Caco-2 (cell line): Measurements from ENCODE around the gene ADK. TPM values are rescaled to one million over a fixed set of nuclear protein-coding genes. Genes with fewer than 3 reads are reported as not detected.
"Not testable (repeated sequence)": the region's sequence is repeated elsewhere in the genome, so short reads cannot be mapped to it uniquely, and the experiment has no call there.

Experiments used
- BruUV-seq: library from RNA; stranded (reverse); fragments of 400-500 nt; replicated peaks from 2 replicates; lab custom pipeline; 2021; lab: Mats Ljungman, UMichigan
- CTCF ChIA-PET: fragments of 300-600 bp; sonication (Branson Sonifier 250); formaldehyde crosslinking; loops from one replicate; lab custom pipeline; 2022; ENCODE audit warnings: antibody characterized with exemption; lab: Charles Lee
- POLR2A ChIA-PET: fragments of 300-600 bp; sonication (Branson Sonifier 250); formaldehyde crosslinking; loops from one replicate; lab custom pipeline; 2022; ENCODE audit warnings: antibody characterized with exemption; lab: Charles Lee
- DNase-seq, 2 experiments: peaks; one replicate each; pipeline versions ENCODE4 v3.0.0 to v3.0.0-alpha.2; 2020 to 2022
- H3K27me3 ChIP-seq: replicated peaks from 2 replicates; pipeline ENCODE4 v1.6.0; 2011; ENCODE audit warnings: low read length; ENCODE audit not compliant: control insufficient read depth, insufficient read depth
- H3K36me3 ChIP-seq: 2 replicates; pipeline ENCODE4 v1.5.1; 2011; ENCODE audit warnings: low read length; ENCODE audit not compliant: control insufficient read depth, insufficient read depth
- H3K4me1 ChIP-seq: fragments of 250-450 bp; sonication (Bioruptor Pico); 2 replicates; pipeline ENCODE4 v1.5.1; 2020; ENCODE audit warnings: mild to moderate bottlenecking
- H3K4me3 ChIP-seq: 2 replicates; pipeline ENCODE4 v1.5.1; 2011; ENCODE audit warnings: low read depth, mild to moderate bottlenecking, control low read depth, low read length
- H3K9me3 ChIP-seq: fragments of 250-450 bp; sonication (Bioruptor Pico); 2 replicates; pipeline ENCODE4 v1.5.1; 2020; ENCODE audit warnings: mild to moderate bottlenecking, moderate library complexity
- H3K27ac Mint-ChIP-seq: one replicate; pipeline ENCODE4 v1.8.0; 2022; ENCODE audit warnings: mixed read lengths; ENCODE audit not compliant: unreplicated experiment
- H3K27me3 Mint-ChIP-seq: one replicate; pipeline ENCODE4 v1.8.0; 2022; ENCODE audit warnings: mixed read lengths; ENCODE audit not compliant: insufficient read depth, unreplicated experiment
- H3K36me3 Mint-ChIP-seq: one replicate; pipeline ENCODE4 v1.8.0; 2022; ENCODE audit warnings: mild to moderate bottlenecking, mixed read lengths; ENCODE audit not compliant: insufficient read depth, unreplicated experiment
- H3K4me1 Mint-ChIP-seq: one replicate; pipeline ENCODE4 v1.8.0; 2022; ENCODE audit warnings: low read depth, mixed read lengths; ENCODE audit not compliant: unreplicated experiment
- H3K4me3 Mint-ChIP-seq: one replicate; pipeline ENCODE4 v1.8.0; 2022; ENCODE audit warnings: mild to moderate bottlenecking, moderate library complexity, mixed read lengths; ENCODE audit not compliant: unreplicated experiment
- H3K9me3 Mint-ChIP-seq: one replicate; pipeline ENCODE4 v1.8.0; 2022; ENCODE audit warnings: mixed read lengths; ENCODE audit not compliant: unreplicated experiment
- intact Hi-C: fragments of 100-400 bp; cut with micrococcal nuclease; formaldehyde crosslinking; loops from one replicate; pipeline ENCODE4 v1.10.0; 2022; ENCODE audit not compliant: unreplicated experiment
- total RNA-seq: library from RNA; stranded (reverse); gene quantifications from 2 replicates; pipeline ENCODE4 v1.2.3, GENCODE V29; 2022
- TF ChIP-seq, protein P1 (sequence below), 2 experiments: fragments of 200-600 bp in 1 of 2; IDR thresholded peaks; 1 replicate in 1 of 2; 2 replicates in 1 of 2; pipeline versions ENCODE4 v1.5.1 to v1.8.0; 2011 to 2022; ENCODE audit warnings: antibody characterized with exemption in 1 of 2, control low read depth in 1 of 2, inconsistent platforms in 1 of 2, low read depth in 1 of 2, low read length in 1 of 2, mild to moderate bottlenecking in 1 of 2, moderate library complexity in 1 of 2; ENCODE audit not compliant: insufficient read depth in 1 of 2, severe bottlenecking in 1 of 2, unreplicated experiment in 1 of 2

Gene ADK
- total RNA-seq, 1 experiment from 2014 or later, result 105 TPM

DNA sequence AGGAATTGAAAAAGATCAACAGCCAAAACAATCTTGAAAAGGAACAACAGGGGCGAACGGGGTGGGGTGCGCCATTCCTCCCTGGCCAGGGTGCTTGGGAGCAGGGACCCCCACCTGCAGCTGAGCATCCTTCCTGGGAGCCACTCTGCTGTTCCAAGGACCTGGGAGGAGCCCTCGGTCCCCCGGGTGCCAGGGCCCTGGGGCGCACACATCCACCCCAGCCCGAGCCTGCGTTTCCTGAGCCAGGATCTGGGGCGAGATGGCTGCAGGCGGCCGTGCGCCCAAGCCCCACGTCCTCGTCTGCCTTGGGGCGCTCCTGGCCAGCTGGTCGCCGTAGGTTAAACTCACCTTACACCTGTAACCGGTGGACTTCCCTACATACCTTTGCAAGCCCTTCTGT, 11.0 kb upstream of the ADK start:
- Histone ChIP-seq H3K27me3 (no peaks in the 10 kb centered on the region), H3K36me3 (0 out of 2 replicates have a peak, but pooled peaks cover 1% of the 10 kb centered on the region), H3K4me3 (no peak overlapping the region), H3K4me1 (no peaks in the 10 kb centered on the region), H3K9me3 (no peaks in the 10 kb centered on the region)
- ChIA-PET CTCF (no interaction called here), POLR2A (no interaction called here)
- TF ChIP-seq, protein P1, sequence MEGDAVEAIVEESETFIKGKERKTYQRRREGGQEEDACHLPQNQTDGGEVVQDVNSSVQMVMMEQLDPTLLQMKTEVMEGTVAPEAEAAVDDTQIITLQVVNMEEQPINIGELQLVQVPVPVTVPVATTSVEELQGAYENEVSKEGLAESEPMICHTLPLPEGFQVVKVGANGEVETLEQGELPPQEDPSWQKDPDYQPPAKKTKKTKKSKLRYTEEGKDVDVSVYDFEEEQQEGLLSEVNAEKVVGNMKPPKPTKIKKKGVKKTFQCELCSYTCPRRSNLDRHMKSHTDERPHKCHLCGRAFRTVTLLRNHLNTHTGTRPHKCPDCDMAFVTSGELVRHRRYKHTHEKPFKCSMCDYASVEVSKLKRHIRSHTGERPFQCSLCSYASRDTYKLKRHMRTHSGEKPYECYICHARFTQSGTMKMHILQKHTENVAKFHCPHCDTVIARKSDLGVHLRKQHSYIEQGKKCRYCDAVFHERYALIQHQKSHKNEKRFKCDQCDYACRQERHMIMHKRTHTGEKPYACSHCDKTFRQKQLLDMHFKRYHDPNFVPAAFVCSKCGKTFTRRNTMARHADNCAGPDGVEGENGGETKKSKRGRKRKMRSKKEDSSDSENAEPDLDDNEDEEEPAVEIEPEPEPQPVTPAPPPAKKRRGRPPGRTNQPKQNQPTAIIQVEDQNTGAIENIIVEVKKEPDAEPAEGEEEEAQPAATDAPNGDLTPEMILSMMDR (IDR thresholded peaks at IDR 0.05; ENCODE audit: insufficient read depth in 1 of 2, low read depth in 1 of 2, low read length in 1 of 2, severe bottlenecking in 1 of 2, unreplicated experiment in 1 of 2), result no peak
- intact Hi-C loops, result no loop called here
- Mint-ChIP-seq H3K4me1 (no peaks in the 10 kb centered on the region), H3K27me3 (no peaks in the 10 kb centered on the region), H3K9me3 (no peaks in the 10 kb centered on the region), H3K36me3 (peaks cover 34% of the 10 kb centered on the region), H3K27ac (no peak overlapping the region), H3K4me3 (no peak overlapping the region)
- BruUV-seq, result no TSS peak
- no peak for DNase-seq

DNA sequence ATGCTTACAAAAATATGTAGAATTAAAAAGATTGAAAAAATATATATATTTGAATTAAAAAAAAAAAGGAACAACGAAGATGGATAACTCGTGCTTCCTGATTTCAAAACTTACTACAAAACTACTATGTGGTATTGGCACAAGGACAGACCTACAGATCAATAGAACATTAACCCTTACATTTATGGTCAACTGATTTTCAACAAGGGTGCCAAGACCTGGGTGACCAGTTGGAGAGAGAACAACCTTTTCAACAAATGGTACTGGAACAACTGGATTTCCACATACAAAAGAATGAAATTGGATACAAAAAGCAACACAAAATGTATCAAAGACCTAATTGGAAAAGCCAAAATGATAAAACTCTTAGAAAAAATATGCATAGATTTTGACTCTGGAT, 10.5 kb upstream of the ADK start:
- Mint-ChIP-seq H3K27ac (no peak overlapping the region), H3K27me3 (no peaks in the 10 kb centered on the region), H3K36me3 (peaks cover 28% of the 10 kb centered on the region), H3K9me3 (no peaks in the 10 kb centered on the region), H3K4me1 (no peaks in the 10 kb centered on the region), H3K4me3 (no peak overlapping the region)
- intact Hi-C loops, result no loop called here
- no peaks in the 10 kb centered on the region for H3K9me3 ChIP-seq
- no peaks in the 10 kb centered on the region for H3K4me1 ChIP-seq
- ChIA-PET POLR2A (no interaction called here), CTCF (no interaction called here)
- no peaks in the 10 kb centered on the region for H3K27me3 ChIP-seq
- TF ChIP-seq, protein P1 (IDR thresholded peaks at IDR 0.05; ENCODE audit: insufficient read depth in 1 of 2, low read depth in 1 of 2, low read length in 1 of 2, severe bottlenecking in 1 of 2, unreplicated experiment in 1 of 2), result no peak
- no peak overlapping the region for H3K4me3 ChIP-seq
- no TSS peak for BruUV-seq
- no peak for DNase-seq
- H3K36me3 ChIP-seq, result 0 out of 2 replicates have a peak, but pooled peaks cover 1% of the 10 kb centered on the region

DNA sequence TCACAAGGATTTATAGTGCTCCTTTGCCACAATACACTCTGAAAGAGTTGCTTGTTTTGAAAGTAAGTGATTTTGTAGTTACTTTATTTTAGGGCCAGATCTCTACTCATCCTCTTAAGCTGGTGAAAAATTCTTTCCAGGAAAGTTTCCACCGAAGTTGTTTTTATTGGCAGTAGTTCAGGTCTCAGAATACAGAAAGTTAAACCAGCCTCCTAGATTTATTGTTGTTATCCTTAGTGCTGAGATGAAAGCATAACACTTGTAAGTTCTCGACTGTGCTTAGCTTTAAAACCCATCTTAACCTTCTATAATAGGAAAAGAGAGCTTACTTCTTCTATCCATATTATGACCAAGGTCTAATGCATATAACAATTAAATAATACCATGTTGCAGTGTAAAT, 5.9 kb upstream of the ADK start:
- no peak for DNase-seq
- no TSS peak for BruUV-seq
- no peak overlapping the region for H3K4me3 ChIP-seq
- CTCF ChIA-PET, result no interaction called here
- H3K36me3 Mint-ChIP-seq, result peaks cover 13% of the 10 kb centered on the region
- TF ChIP-seq, protein P1 (IDR thresholded peaks at IDR 0.05; ENCODE audit: insufficient read depth in 1 of 2, low read depth in 1 of 2, low read length in 1 of 2, severe bottlenecking in 1 of 2, unreplicated experiment in 1 of 2), result no peak
- intact Hi-C loops, result no loop called here
- H3K9me3 Mint-ChIP-seq, result no peaks in the 10 kb centered on the region
- H3K4me3 Mint-ChIP-seq, result no peak overlapping the region
- POLR2A ChIA-PET, result no interaction called here
- no peaks in the 10 kb centered on the region for H3K4me1 Mint-ChIP-seq
- no peaks in the 10 kb centered on the region for H3K27me3 ChIP-seq
- no peaks in the 10 kb centered on the region for H3K4me1 ChIP-seq
- no peaks in the 10 kb centered on the region for H3K36me3 ChIP-seq
- H3K27me3 Mint-ChIP-seq, result no peaks in the 10 kb centered on the region
- no peak overlapping the region for H3K27ac Mint-ChIP-seq
- H3K9me3 ChIP-seq, result no peaks in the 10 kb centered on the region

DNA sequence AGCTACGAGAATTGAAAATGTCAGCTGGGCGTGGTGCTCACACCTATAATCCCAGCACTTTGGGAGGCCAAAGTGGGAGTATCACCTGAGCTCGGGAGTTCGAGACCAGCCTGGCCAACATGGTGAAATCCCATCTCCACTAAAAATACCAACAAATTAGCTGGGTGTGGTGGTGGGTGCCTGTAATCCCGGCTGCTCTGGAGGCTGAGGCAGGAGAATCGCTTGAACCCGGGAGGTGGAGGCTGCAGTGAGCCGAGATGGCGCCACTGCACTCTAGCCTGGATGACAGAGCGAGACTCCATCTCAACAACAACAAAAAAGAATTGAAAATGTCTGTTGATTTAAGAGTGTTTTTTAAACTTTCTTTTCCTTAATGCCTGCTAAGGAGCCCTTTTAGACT, 4.0 kb upstream of the ADK start:
- H3K27me3 ChIP-seq, intact Hi-C loops, H3K27me3 Mint-ChIP-seq, H3K4me1 Mint-ChIP-seq, H3K9me3 ChIP-seq, H3K4me3 Mint-ChIP-seq, H3K9me3 Mint-ChIP-seq, H3K27ac Mint-ChIP-seq, H3K4me1 ChIP-seq, POLR2A ChIA-PET, H3K36me3 ChIP-seq, BruUV-seq, DNase-seq, H3K4me3 ChIP-seq: not testable (repeated sequence)
- CTCF ChIA-PET, result interaction anchor here (1.3 kb wide), 1 partner anchor 44 kb away, joined by 7 read pairs; no protein-coding TSS in a partner anchor
- peaks cover 13% of the 10 kb centered on the region for H3K36me3 Mint-ChIP-seq
